ENCODE results near the gene POC1B.

DNA sequence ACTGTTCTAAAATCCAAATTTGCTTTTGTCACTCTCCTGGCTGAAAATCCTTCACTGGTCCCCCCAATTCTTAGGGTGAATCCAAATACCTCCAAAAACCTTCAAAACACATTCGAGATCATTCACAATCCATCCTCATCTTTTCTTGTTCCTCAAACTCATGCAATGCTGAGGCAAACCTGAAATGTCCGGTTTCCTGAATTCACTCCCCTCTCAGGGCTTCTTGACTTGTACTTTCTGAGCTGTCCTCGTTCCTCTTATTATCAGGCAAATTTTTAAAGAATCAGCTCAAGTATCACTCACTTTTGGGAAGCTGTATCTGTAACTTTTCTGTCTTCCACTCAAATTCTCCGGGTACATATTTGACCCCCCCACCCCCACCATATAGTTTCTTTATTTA is 88.6 kb downstream of the POC1B start:
- TF ChIP-seq TAF1 (IDR thresholded peaks at IDR 0.05; ENCODE audit: borderline replicate concordance, low read depth, low read length) (no peak), POLR2AphosphoS5 (IDR thresholded peaks at IDR 0.05; ENCODE audit: low read depth, low read length) (no peak), POLR2A (IDR thresholded peaks at IDR 0.05; ENCODE audit: low read depth, low read length) (no peak)

All from GM12892 (cell line).